Vagina (tissue), 2 donors: ENCODE data around the gene PDE4D. TPM values are rescaled to one million over a fixed set of nuclear protein-coding genes. Genes with fewer than 3 reads are reported as not detected.

Experiments used
- DNase-seq, 2 donors: peaks; one replicate each; pipeline ENCODE4 v3.0.0-alpha.2; 2017; ENCODE audit errors: extremely low spot score in 2 of 2
- H3K27ac ChIP-seq: fragments of 200-600 bp; sonication (generic); one replicate; pipeline ENCODE4 v1.5.1; 2019
- H3K27me3 ChIP-seq: fragments of 200-600 bp; sonication (generic); one replicate; pipeline ENCODE4 v1.5.1; 2019
- H3K36me3 ChIP-seq, 2 donors: fragments of 200-600 bp; sonication (generic); one replicate each; pipeline ENCODE4 v1.5.1; 2017 to 2019
- H3K4me1 ChIP-seq: fragments of 200-600 bp; sonication (generic); one replicate; pipeline ENCODE4 v1.5.1; 2019
- H3K4me3 ChIP-seq, 2 donors: fragments of 200-600 bp; sonication (generic); 1 replicate in 1 of 2; 2 replicates in 1 of 2; pipeline ENCODE4 v1.5.1; 2016 to 2019
- H3K9me3 ChIP-seq: fragments of 200-600 bp; sonication (generic); one replicate; pipeline ENCODE4 v1.5.1; 2019
- POLR2A ChIP-seq, 2 donors: fragments of 450-650 bp; IDR thresholded peaks; one replicate each; pipeline ENCODE4 v1.6.1; 2017; ENCODE audit warnings: antibody characterized with exemption in 2 of 2, mild to moderate bottlenecking in 2 of 2, moderate library complexity in 2 of 2
- POLR2AphosphoS5 ChIP-seq, 2 donors: sonication (generic); formaldehyde crosslinking; IDR thresholded peaks; one replicate each; pipeline ENCODE4 v1.9.0; 2017; ENCODE audit warnings: antibody characterized with exemption in 2 of 2, mild to moderate bottlenecking in 2 of 2, low read depth in 1 of 2; ENCODE audit not compliant: insufficient read depth in 1 of 2
- intact Hi-C: fragments of 100-400 bp; cut with DNase I; formaldehyde crosslinking; loops from one replicate; pipeline ENCODE4 v1.15.1; 2023
- total RNA-seq: library from RNA; depleted of rRNA; stranded (reverse); fragments of >200 nt; gene quantifications from one replicate; pipeline ENCODE4 v1.2.3, GENCODE V29; 2016
- TF ChIP-seq, protein P1 (sequence below), 3 experiments: fragments of 450-650 bp in 2 of 3; fragments of 200-600 bp in 1 of 3; sonication (generic) in 1 of 3; IDR thresholded peaks; one replicate each; pipeline ENCODE4 v1.5.1; 2017 to 2019; ENCODE audit warnings: antibody characterized with exemption in 3 of 3, mild to moderate bottlenecking in 2 of 3, moderate library complexity in 2 of 3

PDE4D gene
- total RNA-seq, 1 donor from 2014 or later, result 86.9 TPM

DNA sequence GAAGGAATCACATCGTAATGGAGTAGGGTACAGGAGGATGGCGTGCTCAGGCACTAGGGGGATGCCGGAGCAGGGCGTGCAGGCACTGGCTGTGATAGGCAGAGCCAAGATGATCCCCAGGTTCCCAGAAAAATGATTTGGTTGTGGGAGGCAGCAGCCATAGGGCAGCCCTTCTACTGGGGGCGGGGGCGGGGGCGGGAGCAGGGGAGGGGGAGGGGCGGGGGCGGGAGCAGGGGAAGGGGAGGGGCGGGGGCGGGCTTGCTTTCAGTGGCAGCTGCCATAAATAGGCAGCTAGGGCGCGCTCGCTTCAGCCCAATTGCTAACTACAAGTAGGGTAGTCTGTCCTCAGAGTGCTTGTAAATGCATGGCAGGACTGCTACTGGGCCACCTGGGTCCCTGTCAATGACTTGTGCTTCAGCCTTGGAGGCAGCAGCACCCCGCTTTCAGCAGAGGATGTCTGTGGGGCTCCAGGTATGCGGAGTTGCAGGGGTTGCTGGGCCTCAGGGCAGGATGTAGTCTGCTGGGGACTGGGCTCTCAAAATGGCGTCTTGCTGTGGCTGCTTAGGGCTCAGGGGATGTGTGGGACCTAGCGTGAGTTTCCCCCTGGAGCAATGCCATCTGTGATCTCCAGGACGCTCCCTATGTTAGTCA is 956.4 kb downstream of the PDE4D start:
- no peak for DNase-seq
- no peaks in the 10 kb centered on the region for H3K4me1 ChIP-seq

DNA sequence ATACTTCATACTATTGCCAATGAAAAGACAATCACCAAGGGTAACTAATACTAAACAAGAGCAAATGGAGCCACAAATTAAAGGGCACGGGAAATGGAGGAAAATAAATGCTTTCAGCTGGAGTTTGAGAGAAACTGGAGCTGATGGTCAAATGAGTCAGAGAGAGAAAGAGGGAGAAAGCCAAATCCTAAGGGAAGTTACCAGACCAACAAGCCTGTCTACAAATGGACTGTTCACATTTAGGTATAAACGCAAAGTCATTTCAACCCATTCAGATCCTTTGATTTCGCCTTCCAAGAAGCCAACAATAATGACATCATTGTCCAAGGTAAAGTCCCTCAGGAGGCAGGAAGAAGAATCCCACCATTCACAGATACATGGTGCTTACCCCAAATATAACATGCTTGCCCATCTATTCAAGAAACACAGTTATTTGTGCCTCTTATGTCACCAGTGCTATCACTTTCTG is 958.9 kb downstream of the PDE4D start:
- TF ChIP-seq, protein P1, sequence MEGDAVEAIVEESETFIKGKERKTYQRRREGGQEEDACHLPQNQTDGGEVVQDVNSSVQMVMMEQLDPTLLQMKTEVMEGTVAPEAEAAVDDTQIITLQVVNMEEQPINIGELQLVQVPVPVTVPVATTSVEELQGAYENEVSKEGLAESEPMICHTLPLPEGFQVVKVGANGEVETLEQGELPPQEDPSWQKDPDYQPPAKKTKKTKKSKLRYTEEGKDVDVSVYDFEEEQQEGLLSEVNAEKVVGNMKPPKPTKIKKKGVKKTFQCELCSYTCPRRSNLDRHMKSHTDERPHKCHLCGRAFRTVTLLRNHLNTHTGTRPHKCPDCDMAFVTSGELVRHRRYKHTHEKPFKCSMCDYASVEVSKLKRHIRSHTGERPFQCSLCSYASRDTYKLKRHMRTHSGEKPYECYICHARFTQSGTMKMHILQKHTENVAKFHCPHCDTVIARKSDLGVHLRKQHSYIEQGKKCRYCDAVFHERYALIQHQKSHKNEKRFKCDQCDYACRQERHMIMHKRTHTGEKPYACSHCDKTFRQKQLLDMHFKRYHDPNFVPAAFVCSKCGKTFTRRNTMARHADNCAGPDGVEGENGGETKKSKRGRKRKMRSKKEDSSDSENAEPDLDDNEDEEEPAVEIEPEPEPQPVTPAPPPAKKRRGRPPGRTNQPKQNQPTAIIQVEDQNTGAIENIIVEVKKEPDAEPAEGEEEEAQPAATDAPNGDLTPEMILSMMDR (IDR thresholded peaks at IDR 0.05), result no peak
- TF ChIP-seq POLR2AphosphoS5 (IDR thresholded peaks at IDR 0.05; ENCODE audit: insufficient read depth in 1 of 2, low read depth in 1 of 2) (no peak), POLR2A (IDR thresholded peaks at IDR 0.05) (no peak)
- H3K27ac ChIP-seq, result no peak overlapping the region
- intact Hi-C loops, result no loop called here
- no peaks in the 10 kb centered on the region for H3K36me3 ChIP-seq
- H3K4me3 ChIP-seq, result no peak overlapping the region
- DNase-seq, result no peak
- H3K27me3 ChIP-seq, result no peaks in the 10 kb centered on the region
- no peaks in the 10 kb centered on the region for H3K4me1 ChIP-seq
- no peaks in the 10 kb centered on the region for H3K9me3 ChIP-seq

More for the DNA sequence above, 956.4 kb downstream of the PDE4D start:
- H3K4me3 ChIP-seq, result no peak overlapping the region
- intact Hi-C loops, result no loop called here
- H3K36me3 ChIP-seq, result no peaks in the 10 kb centered on the region
- TF ChIP-seq, protein P1 (IDR thresholded peaks at IDR 0.05), result no peak
- TF ChIP-seq POLR2A (IDR thresholded peaks at IDR 0.05) (no peak), POLR2AphosphoS5 (IDR thresholded peaks at IDR 0.05; ENCODE audit: insufficient read depth in 1 of 2, low read depth in 1 of 2) (no peak)
- H3K27me3 ChIP-seq, result no peaks in the 10 kb centered on the region
- no peaks in the 10 kb centered on the region for H3K9me3 ChIP-seq
- H3K27ac ChIP-seq, result no peak overlapping the region

DNA sequence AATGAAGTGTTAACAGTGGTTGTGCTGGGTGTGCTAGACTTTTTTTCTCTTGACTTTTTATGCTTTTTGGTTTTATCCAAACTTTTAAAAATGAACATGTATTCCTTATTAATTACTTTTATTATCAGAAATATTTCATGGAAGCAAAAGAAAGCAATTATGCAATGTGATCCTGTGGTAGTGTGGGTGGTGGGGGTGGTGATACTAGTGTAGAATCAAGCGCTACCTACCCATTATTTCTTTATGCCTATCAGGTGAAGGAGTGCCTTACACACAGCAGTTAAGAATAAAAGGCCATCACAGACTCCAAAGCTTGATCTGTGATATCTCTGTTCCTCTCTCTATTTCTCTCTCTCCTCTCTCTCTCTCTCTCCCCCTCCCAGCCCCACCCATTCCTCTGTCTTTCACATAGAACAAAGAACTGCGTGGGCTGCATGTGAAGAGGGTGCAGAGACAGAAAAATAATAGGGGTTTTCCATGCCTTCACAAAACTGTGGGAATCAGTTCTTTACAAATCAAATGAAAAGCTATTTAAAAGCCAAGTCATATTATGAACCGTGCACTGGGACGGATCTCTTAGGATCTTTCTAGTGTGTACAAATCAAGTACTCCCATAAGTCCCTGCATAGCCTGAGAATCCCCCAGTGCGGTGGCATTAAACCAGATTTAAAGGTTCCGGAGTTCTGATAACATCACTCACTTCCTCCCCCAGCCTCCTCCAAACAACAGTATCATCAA is 959.5 kb downstream of the PDE4D start:
- Histone ChIP-seq H3K27me3 (no peaks in the 10 kb centered on the region), H3K36me3 (no peaks in the 10 kb centered on the region), H3K4me3 (no peak overlapping the region), H3K9me3 (no peaks in the 10 kb centered on the region), H3K27ac (no peak overlapping the region), H3K4me1 (no peaks in the 10 kb centered on the region)
- DNase-seq, result no peak
- intact Hi-C loops, result no loop called here
- TF ChIP-seq POLR2A (IDR thresholded peaks at IDR 0.05), result no peak
- TF ChIP-seq, protein P1 (IDR thresholded peaks at IDR 0.05), result no peak
- TF ChIP-seq POLR2AphosphoS5 (IDR thresholded peaks at IDR 0.05; ENCODE audit: insufficient read depth in 1 of 2, low read depth in 1 of 2), result no peak

DNA sequence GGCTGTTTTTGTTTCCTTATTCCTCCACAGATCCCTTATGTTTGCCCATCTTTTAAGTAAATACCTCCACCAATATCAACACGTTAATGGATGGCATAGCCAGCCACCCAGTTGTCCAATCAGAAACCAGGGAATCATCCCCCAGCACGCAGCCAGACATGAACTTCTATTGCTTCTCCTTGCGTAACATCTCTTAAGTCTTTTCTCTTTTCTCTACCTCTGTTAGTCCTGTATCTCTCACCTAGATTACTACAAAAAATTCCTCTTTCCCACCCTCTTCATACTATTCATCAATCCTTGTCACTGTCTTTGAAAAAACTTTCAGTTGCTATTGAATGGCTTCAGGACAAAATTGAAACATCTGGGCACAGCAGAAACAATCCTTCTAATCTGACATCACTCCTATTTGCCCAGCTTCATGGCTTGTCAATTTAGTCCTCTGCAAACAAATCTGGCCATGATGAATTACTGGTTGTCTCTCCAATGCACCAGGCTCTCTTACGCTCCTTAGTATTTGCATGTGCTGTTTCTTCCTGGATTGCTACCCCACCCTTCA is 961.4 kb downstream of the PDE4D start:
- Histone ChIP-seq H3K4me3 (no peak overlapping the region), H3K27me3 (no peaks in the 10 kb centered on the region), H3K9me3 (no peaks in the 10 kb centered on the region), H3K27ac (no peak overlapping the region), H3K36me3 (no peaks in the 10 kb centered on the region), H3K4me1 (no peaks in the 10 kb centered on the region)
- DNase-seq, result no peak
- no peak for TF ChIP-seq POLR2A (IDR thresholded peaks at IDR 0.05)
- TF ChIP-seq POLR2AphosphoS5 (IDR thresholded peaks at IDR 0.05; ENCODE audit: insufficient read depth in 1 of 2, low read depth in 1 of 2), result no peak
- TF ChIP-seq, protein P1 (IDR thresholded peaks at IDR 0.05), result no peak
- intact Hi-C loops, result no loop called here
